Eye (tissue), 1 donor: ENCODE results near the gene CXCL17.

Experiments used
- DNase-seq: peaks from one replicate; pipeline ENCODE4 v3.0.0-alpha.2; 2015

The CXCL17 gene

GRCh38 chr19:42423462-42424344, 19.0 kb downstream of the CXCL17 start:
- DNase-seq: peak; percentile 99

DNA sequence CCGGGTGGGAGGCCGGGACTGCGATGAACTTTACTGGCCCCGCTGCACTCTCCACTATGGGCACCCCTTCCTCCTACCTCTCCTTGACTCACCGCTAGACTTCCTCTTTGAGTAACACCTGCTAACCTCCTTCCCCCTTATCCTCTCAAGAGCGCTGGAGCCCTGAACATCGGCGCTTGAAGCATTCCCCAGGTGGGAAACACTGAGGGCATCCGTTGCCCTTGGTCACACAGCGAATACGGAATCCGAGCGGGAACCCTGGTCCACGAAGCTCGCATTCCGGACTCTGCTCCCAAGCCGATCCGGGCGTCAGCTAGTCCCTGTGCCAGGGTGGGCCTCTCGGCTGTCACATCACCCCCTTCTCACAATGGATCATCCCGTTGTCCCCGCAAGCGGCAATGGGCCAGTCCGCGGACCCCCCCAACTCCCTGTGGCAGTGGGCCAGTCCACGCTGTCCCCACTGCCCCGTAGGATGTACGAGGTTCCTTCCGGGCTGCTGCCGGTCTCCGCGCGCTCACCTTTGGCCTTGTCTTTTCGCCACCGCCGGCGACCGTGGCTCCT, 19.8 kb downstream of the CXCL17 start:
- DNase-seq: peak; percentile 94

GRCh38 chr19:42422092-42422900, 20.4 kb downstream of the CXCL17 start:
- no peak for DNase-seq

- no peak for DNase-seq
These were observed 21.1 kb downstream of the CXCL17 start for GRCh38 chr19:42421591-42422031.

GRCh38 chr19:42421101-42421500, 21.6 kb downstream of the CXCL17 start:
- no peak for DNase-seq

- no peak for DNase-seq
These were observed 22.6 kb downstream of the CXCL17 start for GRCh38 chr19:42420055-42420544.

GRCh38 chr19:42419309-42419708, 23.4 kb downstream of the CXCL17 start:
- DNase-seq: no peak

DNA sequence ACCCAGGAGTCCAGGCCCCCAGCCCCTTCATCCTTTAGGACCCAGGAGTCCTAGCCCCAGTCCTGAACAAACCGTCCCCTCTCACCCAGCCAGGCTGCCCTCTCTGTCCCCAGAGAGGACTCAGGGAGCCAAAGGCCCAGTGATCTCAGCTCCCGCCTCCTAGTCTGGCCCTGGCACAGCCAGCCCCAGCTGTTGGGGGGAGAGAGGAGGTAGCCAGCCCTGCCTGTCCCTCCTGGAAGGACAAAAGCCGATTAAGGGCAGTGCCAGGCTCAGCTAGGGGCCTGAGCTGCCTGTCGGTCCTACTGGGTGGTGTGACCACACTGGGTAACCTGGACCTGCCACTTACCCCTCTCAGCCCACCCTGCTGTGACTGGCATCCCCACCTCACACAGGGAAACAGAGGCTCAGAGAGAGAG, 30.1 kb downstream of the CXCL17 start:
- peak; percentile 22 for DNase-seq

DNA sequence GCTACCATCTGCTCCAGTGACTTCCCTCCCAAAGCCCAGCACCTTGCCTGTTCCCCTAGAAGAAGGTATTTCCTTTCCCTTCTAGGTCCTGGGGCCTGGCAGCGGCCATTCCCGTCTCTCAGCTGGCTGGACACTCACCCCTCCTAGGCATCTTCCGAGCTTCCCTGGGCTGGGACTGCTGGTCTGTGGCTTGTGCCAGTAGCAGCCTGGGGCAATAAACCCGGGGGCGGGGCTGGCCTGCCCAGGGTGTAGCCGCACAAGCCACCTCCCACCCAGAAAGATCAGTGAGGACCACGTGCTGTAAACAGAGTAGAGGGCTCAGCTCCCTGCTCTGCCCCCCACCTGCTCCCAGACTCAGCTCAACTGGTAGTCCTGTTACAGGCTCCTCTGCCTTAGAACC, 30.5 kb downstream of the CXCL17 start:
- DNase-seq: peak; percentile 27

DNA sequence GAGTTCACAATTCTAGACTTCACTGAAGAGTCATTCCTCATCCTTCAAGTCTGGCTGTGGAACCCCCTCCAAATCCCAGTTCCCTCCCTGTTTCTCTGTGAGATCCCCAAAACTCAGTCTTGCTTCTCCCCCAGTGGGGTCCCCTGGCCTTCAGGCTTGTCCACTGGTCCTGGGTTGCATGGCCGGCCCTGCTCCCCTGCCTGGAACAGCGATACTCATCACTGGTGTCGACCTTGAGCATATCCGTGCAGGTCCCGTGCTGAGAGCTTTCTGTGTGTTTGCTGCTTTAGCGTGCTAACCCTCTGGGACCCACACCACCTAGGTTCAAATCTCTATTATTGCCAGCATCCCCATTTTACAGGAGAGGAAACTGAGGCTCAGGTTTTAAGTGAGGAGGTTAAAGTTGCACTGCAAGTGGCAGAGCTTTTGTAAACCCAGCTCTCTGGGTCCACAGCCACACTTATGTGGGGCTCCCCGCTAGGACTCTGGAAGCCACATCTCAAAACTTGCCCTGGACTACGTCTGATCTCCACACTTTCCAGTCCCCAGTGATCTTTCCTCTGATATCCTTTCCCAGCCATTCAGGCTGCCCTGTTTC, 31.1 kb downstream of the CXCL17 start:
- no peak for DNase-seq

GRCh38 chr19:42410371-42410770, 32.4 kb downstream of the CXCL17 start:
- no peak for DNase-seq

GRCh38 chr19:42409477-42409876, 33.3 kb downstream of the CXCL17 start:
- peak; percentile 22 for DNase-seq

DNA sequence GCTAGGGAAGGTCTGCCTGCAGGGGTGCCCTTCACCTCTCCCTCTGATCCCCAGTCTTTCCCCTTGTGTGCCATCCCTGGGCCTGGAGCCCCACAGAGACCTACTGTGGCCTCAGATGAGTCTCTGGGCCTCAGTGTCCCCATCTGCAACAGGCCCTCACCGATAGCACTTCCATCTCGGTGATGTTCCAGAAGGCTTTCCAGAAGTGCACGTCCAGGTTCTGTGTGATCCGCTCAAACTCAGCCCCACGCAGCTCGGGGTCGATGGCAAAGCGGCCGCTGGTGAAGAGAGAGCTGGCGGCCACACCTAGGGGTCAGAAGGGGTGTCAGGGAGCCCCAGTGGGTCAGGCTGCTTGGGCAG, 35.0 kb downstream of the CXCL17 start:
- DNase-seq: no peak

DNA sequence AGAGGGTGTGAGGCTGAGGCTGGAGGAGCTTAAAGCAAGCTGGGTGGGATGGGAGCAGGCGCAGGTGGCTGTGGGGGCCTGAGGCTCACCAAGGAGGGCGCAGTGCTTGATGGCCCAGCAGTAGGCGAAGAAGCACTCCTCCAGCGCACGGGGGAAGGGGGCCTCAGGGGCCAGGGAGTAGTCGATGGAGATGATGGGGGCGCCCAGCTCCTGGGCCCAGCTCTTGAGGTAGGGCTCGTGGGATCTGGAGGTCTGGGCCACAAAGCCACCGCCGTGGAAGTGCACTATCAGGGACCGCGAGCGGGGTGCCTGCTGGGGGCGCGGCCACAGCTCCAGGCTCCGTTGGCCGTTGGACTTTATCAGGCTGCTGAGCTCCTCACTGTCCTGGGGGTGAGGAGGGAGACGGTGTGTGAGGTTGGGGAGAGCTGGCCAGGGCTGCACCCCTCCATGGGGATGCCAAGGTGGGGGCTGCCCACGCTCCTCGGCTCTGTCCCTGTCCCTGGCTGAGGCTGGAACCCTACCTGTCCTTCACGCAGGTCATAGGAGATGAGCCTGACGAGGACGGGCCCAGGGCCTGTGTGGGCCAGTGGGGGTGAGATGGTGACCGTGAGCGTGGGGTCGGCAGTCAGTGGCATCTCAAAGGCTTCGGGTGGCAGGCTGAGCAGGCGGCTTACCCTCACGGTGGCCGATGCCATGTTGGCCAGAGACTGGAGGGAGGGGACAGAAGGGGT, 35.5 kb downstream of the CXCL17 start:
- no peak for DNase-seq

DNA sequence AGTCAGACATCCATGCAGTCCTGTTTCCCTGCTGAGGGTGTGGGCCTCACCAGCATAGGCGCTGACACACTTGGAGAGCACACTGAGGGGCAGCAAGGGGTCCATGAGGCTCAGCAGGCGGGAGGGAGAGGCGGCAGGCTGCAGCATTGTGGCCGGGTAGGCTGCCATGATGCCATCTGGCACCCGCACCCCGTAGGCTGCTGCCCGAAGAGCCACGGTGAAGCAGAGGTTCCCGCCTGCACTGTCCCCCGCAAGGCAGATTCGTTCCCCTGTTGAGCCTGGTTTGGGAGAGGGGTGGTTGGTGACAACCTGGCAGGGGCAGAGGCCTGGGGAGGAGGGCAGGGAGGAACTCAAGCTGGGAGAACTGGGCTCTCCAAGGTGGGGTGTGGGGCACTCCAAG, 36.6 kb downstream of the CXCL17 start:
- no peak for DNase-seq

DNA sequence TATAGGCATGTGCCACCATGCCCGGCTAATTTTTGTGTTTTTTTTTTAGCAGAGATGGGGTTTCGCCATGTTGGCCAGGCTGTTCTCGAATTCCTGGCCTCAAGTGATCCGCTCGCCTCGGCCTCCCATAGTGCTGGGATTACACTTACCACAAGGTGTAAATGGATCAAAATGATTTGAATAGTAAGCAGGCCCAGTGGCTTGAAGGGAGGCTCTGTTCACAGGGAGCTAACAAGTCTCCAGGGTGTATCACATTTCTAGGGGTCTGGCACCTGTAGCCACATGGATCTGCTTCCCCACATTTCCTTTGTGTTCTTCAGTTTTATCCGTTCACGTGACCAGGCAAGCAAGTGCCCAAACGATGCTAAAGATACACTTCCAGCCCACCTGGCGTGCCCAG, 39.2 kb downstream of the CXCL17 start:
- DNase-seq: no peak

- DNase-seq: peak; percentile 26
These were observed 40.2 kb downstream of the CXCL17 start for GRCh38 chr19:42402376-42403116.

DNA sequence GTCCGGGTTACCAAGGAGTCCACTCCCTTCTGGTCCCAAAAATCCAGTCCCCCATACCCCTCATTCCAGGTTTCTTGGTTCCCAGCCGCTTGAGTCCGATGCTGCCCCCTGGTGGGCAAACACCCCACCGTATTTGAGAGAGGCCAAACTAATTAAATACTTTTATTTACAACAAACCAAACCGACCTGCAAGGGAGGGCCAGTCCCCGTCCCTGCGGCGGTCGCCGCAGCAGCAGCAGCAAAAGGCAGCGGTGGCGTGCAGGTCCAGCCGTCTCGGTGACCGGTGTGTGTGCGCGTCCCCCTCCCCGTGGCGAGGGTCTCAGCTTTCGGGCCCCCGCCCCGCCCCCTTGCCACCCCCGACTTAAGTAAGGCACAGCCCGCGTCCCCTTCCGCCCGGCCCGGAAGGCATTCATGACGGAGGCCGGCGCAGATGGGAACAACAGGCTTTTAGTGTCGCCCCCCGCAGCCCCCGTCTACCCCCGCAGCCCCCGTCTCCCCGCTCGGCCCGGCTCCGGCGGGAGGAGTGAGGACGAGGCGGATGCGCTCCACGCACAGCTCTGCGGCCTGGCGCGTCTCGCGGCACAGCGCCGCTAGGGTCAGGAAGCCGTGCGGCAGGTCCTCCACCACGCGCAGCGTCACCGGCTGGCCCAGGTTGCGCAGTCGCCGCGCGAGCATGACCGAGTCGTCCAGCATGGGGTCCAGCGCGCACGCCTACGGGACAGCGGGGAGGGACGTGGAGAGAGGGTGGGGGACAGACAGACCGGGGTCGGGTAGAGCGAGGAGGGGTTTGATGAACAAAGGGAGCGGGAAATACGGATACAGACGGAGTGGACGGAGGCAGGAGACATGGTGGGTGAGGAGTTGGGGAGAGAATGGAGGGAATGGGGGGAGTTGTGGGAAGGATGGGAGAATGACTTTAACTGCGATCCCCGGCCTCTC, 41.1 kb downstream of the CXCL17 start:
- peak; percentile 96 for DNase-seq

DNA sequence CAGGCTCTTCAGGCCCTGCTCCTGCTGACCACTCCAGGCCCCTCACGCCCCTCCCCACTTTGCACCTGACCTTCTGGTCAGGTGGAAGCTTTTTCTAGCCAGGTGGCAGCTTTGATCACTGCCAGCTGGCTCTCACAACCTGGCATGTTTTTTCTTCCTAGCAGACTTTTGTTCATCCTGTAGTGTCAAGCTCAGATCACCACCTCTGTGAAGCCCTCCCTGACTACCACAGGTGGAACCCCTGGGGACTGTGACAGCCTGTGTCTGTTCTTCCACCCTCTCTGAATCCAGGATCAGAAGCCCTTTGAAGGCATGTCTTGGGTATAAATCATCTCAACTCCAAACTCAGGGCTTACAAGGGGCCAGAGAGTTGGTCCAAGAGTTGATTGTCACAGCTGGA, 42.3 kb downstream of the CXCL17 start:
- DNase-seq: no peak
